ENCODE data around the gene MTA3. TPM values are rescaled to one million over a fixed set of nuclear protein-coding genes. Genes with fewer than 3 reads are reported as not detected.

MTA3 gene
- total and polyA plus RNA-seq, 2 of the 8 experiments (the other 6 are each of a cell fraction or from before 2014, with no cell fraction given): 125 to 184 TPM

DNA sequence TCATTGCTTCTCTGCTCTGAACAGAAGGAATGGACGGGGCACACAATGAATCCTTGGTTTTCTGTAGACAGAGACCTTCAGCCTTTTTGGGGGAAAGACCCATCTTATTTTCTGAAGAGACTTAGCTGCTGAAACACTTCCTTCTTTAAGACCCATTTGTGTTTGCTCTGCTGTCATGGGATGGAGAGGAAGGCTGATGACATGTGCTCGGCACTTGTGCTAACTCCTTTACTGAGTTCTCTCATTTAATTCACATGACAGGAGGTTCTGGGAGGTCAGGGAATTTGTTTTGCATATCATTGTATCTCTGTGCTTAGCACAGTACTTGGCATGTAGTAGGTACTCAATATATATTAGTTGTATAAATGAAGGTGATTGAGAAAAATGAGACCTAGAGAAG, 156.5 kb downstream of the MTA3 start (continued):
- TF ChIP-seq, protein P1, sequence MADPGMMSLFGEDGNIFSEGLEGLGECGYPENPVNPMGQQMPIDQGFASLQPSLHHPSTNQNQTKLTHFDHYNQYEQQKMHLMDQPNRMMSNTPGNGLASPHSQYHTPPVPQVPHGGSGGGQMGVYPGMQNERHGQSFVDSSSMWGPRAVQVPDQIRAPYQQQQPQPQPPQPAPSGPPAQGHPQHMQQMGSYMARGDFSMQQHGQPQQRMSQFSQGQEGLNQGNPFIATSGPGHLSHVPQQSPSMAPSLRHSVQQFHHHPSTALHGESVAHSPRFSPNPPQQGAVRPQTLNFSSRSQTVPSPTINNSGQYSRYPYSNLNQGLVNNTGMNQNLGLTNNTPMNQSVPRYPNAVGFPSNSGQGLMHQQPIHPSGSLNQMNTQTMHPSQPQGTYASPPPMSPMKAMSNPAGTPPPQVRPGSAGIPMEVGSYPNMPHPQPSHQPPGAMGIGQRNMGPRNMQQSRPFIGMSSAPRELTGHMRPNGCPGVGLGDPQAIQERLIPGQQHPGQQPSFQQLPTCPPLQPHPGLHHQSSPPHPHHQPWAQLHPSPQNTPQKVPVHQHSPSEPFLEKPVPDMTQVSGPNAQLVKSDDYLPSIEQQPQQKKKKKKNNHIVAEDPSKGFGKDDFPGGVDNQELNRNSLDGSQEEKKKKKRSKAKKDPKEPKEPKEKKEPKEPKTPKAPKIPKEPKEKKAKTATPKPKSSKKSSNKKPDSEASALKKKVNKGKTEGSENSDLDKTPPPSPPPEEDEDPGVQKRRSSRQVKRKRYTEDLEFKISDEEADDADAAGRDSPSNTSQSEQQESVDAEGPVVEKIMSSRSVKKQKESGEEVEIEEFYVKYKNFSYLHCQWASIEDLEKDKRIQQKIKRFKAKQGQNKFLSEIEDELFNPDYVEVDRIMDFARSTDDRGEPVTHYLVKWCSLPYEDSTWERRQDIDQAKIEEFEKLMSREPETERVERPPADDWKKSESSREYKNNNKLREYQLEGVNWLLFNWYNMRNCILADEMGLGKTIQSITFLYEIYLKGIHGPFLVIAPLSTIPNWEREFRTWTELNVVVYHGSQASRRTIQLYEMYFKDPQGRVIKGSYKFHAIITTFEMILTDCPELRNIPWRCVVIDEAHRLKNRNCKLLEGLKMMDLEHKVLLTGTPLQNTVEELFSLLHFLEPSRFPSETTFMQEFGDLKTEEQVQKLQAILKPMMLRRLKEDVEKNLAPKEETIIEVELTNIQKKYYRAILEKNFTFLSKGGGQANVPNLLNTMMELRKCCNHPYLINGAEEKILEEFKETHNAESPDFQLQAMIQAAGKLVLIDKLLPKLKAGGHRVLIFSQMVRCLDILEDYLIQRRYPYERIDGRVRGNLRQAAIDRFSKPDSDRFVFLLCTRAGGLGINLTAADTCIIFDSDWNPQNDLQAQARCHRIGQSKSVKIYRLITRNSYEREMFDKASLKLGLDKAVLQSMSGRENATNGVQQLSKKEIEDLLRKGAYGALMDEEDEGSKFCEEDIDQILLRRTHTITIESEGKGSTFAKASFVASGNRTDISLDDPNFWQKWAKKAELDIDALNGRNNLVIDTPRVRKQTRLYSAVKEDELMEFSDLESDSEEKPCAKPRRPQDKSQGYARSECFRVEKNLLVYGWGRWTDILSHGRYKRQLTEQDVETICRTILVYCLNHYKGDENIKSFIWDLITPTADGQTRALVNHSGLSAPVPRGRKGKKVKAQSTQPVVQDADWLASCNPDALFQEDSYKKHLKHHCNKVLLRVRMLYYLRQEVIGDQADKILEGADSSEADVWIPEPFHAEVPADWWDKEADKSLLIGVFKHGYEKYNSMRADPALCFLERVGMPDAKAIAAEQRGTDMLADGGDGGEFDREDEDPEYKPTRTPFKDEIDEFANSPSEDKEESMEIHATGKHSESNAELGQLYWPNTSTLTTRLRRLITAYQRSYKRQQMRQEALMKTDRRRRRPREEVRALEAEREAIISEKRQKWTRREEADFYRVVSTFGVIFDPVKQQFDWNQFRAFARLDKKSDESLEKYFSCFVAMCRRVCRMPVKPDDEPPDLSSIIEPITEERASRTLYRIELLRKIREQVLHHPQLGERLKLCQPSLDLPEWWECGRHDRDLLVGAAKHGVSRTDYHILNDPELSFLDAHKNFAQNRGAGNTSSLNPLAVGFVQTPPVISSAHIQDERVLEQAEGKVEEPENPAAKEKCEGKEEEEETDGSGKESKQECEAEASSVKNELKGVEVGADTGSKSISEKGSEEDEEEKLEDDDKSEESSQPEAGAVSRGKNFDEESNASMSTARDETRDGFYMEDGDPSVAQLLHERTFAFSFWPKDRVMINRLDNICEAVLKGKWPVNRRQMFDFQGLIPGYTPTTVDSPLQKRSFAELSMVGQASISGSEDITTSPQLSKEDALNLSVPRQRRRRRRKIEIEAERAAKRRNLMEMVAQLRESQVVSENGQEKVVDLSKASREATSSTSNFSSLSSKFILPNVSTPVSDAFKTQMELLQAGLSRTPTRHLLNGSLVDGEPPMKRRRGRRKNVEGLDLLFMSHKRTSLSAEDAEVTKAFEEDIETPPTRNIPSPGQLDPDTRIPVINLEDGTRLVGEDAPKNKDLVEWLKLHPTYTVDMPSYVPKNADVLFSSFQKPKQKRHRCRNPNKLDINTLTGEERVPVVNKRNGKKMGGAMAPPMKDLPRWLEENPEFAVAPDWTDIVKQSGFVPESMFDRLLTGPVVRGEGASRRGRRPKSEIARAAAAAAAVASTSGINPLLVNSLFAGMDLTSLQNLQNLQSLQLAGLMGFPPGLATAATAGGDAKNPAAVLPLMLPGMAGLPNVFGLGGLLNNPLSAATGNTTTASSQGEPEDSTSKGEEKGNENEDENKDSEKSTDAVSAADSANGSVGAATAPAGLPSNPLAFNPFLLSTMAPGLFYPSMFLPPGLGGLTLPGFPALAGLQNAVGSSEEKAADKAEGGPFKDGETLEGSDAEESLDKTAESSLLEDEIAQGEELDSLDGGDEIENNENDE (IDR thresholded peaks at IDR 0.05; ENCODE audit: insufficient replicate concordance, low read length): no peak
- TF ChIP-seq TBP (IDR thresholded peaks at IDR 0.05; ENCODE audit: low read depth, low read length) (no peak), MAFK (IDR thresholded peaks at IDR 0.05; ENCODE audit: low read depth, low read length) (no peak), POLR2AphosphoS5 (IDR thresholded peaks at IDR 0.05; ENCODE audit: low read depth, low read length) (no peak), ASH2L (IDR thresholded peaks at IDR 0.05; ENCODE audit: low read length) (no peak), TEAD4 (IDR thresholded peaks at IDR 0.05; ENCODE audit: low read depth, low read length) (no peak), FOSL1 (IDR thresholded peaks at IDR 0.05; ENCODE audit: insufficient read depth, low read depth, low read length) (no peak), CBX5 (IDR thresholded peaks at IDR 0.05; ENCODE audit: low read depth, low read length) (no peak), CREB1 (IDR thresholded peaks at IDR 0.05) (no peak), NANOG (IDR thresholded peaks at IDR 0.05; ENCODE audit: insufficient read depth, low read depth, low read length, poor library complexity, severe bottlenecking) (no peak), RBBP5 (IDR thresholded peaks at IDR 0.05; ENCODE audit: borderline replicate concordance, low read depth, low read length) (no peak), KDM5A (IDR thresholded peaks at IDR 0.05; ENCODE audit: low read length) (no peak), RXRA (IDR thresholded peaks at IDR 0.05; ENCODE audit: insufficient read depth, low read depth, low read length) (no peak)

All from H1 (cell line).